A549 (cell line): ENCODE measurements around the gene NOS1. TPM values are rescaled to one million over a fixed set of nuclear protein-coding genes. Genes with fewer than 3 reads are reported as not detected.

Source experiments
- ATAC-seq, 2 experiments: fragments of 200-7000 bp in 1 of 2; fragments of >200 bp in 1 of 2; cut with Nextera tagmentation in 1 of 2; cut with Tn5 transposase in 1 of 2; 3 replicates each; pipeline versions ENCODE4 v1.8.0 to v1.9.1; 2018 to 2020; ENCODE audit warnings: mild to moderate bottlenecking in 1 of 2, moderate library complexity in 1 of 2
- CTCF ChIA-PET: fragments of 300-600 bp; sonication (Branson Sonifier 250); formaldehyde crosslinking; extraction: SDS; loops from one replicate; lab custom pipeline; 2021; ENCODE audit warnings: antibody characterized with exemption, inconsistent platforms; lab: Yijun Ruan, JAX
- POLR2A ChIA-PET: fragments of 350-600 bp; formaldehyde crosslinking; extraction: SDS; loops from one replicate; lab custom pipeline; 2021; ENCODE audit warnings: antibody characterized with exemption, inconsistent platforms; lab: Yijun Ruan, JAX
- DNase-seq, 2 experiments: peaks; one replicate each; pipeline versions ENCODE4 v3.0.0 to v3.0.0-alpha.2; 2011 to 2016; ENCODE audit warnings: low read depth in 1 of 2, low spot score in 1 of 2
- FAIRE-seq: peaks from 2 replicates; lab custom pipeline; 2011; peaks lifted over from hg19 to GRCh38; lab: Jason Lieb, UNC
- H3K27ac ChIP-seq, 2 experiments: fragments of >200 bp; sonication (Bioruptor Twin); formaldehyde crosslinking; 3 replicates each; pipeline ENCODE4 v1.5.1; 2016 to 2017
- H3K4me1 ChIP-seq: fragments of >200 bp; sonication (Bioruptor Twin); formaldehyde crosslinking; 3 replicates; pipeline ENCODE4 v1.6.1; 2016
- H3K4me2 ChIP-seq: fragments of >200 bp; sonication (Bioruptor Twin); formaldehyde crosslinking; 3 replicates; pipeline ENCODE4 v1.6.1; 2016
- H3K4me3 ChIP-seq: fragments of >200 bp; sonication (Bioruptor Twin); formaldehyde crosslinking; 3 replicates; pipeline ENCODE4 v1.5.1; 2016
- H3K9me3 ChIP-seq: fragments of >200 bp; sonication (Bioruptor Twin); formaldehyde crosslinking; 3 replicates; pipeline ENCODE4 v1.6.1; 2016
- CBX2 ChIP-seq: fragments of 200-600 bp; sonication (generic); IDR thresholded peaks from 2 replicates; pipeline ENCODE4 v1.6.1; 2016; ENCODE audit warnings: low read depth, mild to moderate bottlenecking, borderline replicate concordance
- CHD4 ChIP-seq: fragments of 200-600 bp; sonication (generic); IDR thresholded peaks from 2 replicates; pipeline ENCODE4 v1.6.1; 2016; ENCODE audit warnings: antibody characterized with exemption, mild to moderate bottlenecking, borderline replicate concordance
- FOSL2 ChIP-seq, 2 experiments: fragments of 450-650 bp in 1 of 2; fragments of >200 bp in 1 of 2; sonication (Bioruptor Twin) in 1 of 2; formaldehyde crosslinking; IDR thresholded peaks; 2 replicates each; pipeline versions ENCODE4 v1.5.0 to v1.6.1; 2016 to 2020; ENCODE audit warnings: mild to moderate bottlenecking in 1 of 2, moderate library complexity in 1 of 2
- KDM1A ChIP-seq: fragments of 200-600 bp; sonication (generic); IDR thresholded peaks from 2 replicates; pipeline ENCODE4 v1.6.1; 2016; ENCODE audit warnings: low read depth, mild to moderate bottlenecking
- KDM5A ChIP-seq: fragments of 200-600 bp; sonication (generic); IDR thresholded peaks from 2 replicates; pipeline ENCODE4 v1.6.1; 2016; ENCODE audit warnings: antibody characterized with exemption, mild to moderate bottlenecking
- MYC ChIP-seq: IDR thresholded peaks from 2 replicates; pipeline ENCODE4 v1.6.1; 2012; ENCODE audit warnings: mild to moderate bottlenecking, inconsistent platforms, low read length, improper control_type of control experiment, borderline replicate concordance
- RAD21 ChIP-seq, 2 experiments: fragments of >200 bp in 1 of 2; sonication (Bioruptor Twin) in 1 of 2; formaldehyde crosslinking in 1 of 2; IDR thresholded peaks in 1 of 2; conservative IDR thresholded peaks in 1 of 2; 2 replicates in 1 of 2; 3 replicates in 1 of 2; pipeline ENCODE4 v1.6.1; 2012 to 2018; ENCODE audit warnings: inconsistent platforms in 1 of 2
- RCOR1 ChIP-seq: fragments of 150-350 bp; IDR thresholded peaks from 2 replicates; pipeline ENCODE4 v1.6.1; 2014; ENCODE audit warnings: antibody characterized with exemption, low read length, low read depth
- SMC3 ChIP-seq: fragments of >200 bp; sonication (Bioruptor Twin); formaldehyde crosslinking; IDR thresholded peaks from 3 replicates; pipeline ENCODE4 v1.6.1; 2018; ENCODE audit warnings: inconsistent platforms
- TP53 ChIP-seq: fragments of 250-450 bp; sonication (Bioruptor Pico); IDR thresholded peaks from 2 replicates; pipeline ENCODE4 v1.5.0; 2021; ENCODE audit warnings: mild to moderate bottlenecking, moderate library complexity
- whole genome bisulfite sequencing: methylation state at CpG from one replicate; pipeline ENCODE4 v1.1.6; 2017; ENCODE audit errors: missing lambda C conversion rate; 5-methylcytosine and 5-hydroxymethylcytosine counted together
- polyA plus RNA-seq, 4 experiments: library from polyadenylated mRNA; depleted of rRNA in 3 of 4; stranded (reverse); fragments of >200 nt; fragmentation: RNase III in 1 of 4; extraction: RNeasy Plus Mini Kit Qiagen cat#74134 plus additional on column Dnase treatment in 1 of 4; gene quantifications; 2 replicates in 3 of 4; 3 replicates in 1 of 4; pipeline ENCODE4 v1.2.3, GENCODE V29; 2011 to 2017
- TF ChIP-seq, protein P1 (sequence below): fragments of >200 bp; sonication (Bioruptor Twin); formaldehyde crosslinking; IDR thresholded peaks from 2 replicates; pipeline ENCODE4 v1.6.1; 2016
- TF ChIP-seq, protein P2 (sequence below): IDR thresholded peaks from 2 replicates; pipeline ENCODE4 v1.6.1; 2012; ENCODE audit warnings: low read depth, borderline replicate concordance
- TF ChIP-seq, protein P3 (sequence below): fragments of >200 bp; sonication (Bioruptor Twin); formaldehyde crosslinking; IDR thresholded peaks from 3 replicates; pipeline ENCODE4 v1.5.1; 2016
- TF ChIP-seq, protein P4 (sequence below): IDR thresholded peaks from 2 replicates; pipeline ENCODE4 v1.6.1; 2012
- TF ChIP-seq, protein P5 (sequence below): fragments of 250-450 bp; sonication (Bioruptor Pico); IDR thresholded peaks from 2 replicates; pipeline ENCODE4 v1.5.0; 2020; ENCODE audit warnings: low read depth, mild to moderate bottlenecking, moderate library complexity

The NOS1 gene
- polyA plus RNA-seq, 2 of the 4 experiments (the other 2 are of a cell fraction) = 0.10 to 0.39 TPM

DNA sequence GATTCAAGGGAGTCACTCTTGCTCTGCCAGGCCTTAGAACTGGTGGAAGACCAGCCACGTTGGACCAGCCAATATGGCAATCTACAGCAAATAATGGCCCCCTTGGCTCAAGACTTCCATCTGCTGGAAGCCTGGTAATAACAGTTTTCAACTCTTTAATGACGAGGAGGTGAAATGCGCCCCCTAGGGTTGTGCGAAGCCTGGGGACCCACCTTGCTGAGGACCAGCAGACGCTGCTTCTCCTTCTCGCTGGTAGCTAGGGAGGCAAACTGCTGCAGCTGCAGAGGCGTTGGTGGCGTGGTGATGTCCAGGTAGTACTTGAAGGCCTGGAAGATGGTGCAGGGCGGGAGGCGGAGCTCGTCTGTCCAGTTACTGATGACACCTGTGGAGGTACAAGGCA lies 129.7 kb downstream of the NOS1 start:
- DNase-seq = peak in 1 of 2 experiments; percentile 48
- H3K4me1 ChIP-seq = peaks cover 8% of the 10 kb centered on the region; the same call in 2 of the 3 replicates
- no peaks in the 10 kb centered on the region for H3K9me3 ChIP-seq
- ChIA-PET CTCF (interaction anchor here (0.6 to 6.1 kb wide), 11 partner anchors 11 to 1003 kb away, joined by 3 to 39 read pairs (median 5); no protein-coding TSS in a partner anchor), POLR2A (no interaction called here)
- no peak overlapping the region for H3K27ac ChIP-seq
- no peak for TF ChIP-seq RCOR1
- no peak for TF ChIP-seq CHD4
- TF ChIP-seq, protein P1, sequence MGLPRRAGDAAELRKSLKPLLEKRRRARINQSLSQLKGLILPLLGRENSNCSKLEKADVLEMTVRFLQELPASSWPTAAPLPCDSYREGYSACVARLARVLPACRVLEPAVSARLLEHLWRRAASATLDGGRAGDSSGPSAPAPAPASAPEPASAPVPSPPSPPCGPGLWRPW = no peak
- TF ChIP-seq RAD21 (conservative IDR thresholded peaks at IDR 0.05 in 1 of 2, IDR thresholded peaks at IDR 0.05 in 1 of 2) = peak; percentile 17 to 52; a peak in 2 of 5 replicates
- TF ChIP-seq, protein P2, sequence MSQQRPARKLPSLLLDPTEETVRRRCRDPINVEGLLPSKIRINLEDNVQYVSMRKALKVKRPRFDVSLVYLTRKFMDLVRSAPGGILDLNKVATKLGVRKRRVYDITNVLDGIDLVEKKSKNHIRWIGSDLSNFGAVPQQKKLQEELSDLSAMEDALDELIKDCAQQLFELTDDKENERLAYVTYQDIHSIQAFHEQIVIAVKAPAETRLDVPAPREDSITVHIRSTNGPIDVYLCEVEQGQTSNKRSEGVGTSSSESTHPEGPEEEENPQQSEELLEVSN = no peak
- TF ChIP-seq SMC3 = 0 out of 3 replicates have a peak, but pooled peaks have one; percentile 16
- TF ChIP-seq, protein P3, sequence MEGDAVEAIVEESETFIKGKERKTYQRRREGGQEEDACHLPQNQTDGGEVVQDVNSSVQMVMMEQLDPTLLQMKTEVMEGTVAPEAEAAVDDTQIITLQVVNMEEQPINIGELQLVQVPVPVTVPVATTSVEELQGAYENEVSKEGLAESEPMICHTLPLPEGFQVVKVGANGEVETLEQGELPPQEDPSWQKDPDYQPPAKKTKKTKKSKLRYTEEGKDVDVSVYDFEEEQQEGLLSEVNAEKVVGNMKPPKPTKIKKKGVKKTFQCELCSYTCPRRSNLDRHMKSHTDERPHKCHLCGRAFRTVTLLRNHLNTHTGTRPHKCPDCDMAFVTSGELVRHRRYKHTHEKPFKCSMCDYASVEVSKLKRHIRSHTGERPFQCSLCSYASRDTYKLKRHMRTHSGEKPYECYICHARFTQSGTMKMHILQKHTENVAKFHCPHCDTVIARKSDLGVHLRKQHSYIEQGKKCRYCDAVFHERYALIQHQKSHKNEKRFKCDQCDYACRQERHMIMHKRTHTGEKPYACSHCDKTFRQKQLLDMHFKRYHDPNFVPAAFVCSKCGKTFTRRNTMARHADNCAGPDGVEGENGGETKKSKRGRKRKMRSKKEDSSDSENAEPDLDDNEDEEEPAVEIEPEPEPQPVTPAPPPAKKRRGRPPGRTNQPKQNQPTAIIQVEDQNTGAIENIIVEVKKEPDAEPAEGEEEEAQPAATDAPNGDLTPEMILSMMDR = peak; percentile 41
- no peak for TF ChIP-seq TP53 (CRISPR knock-in tag)
- TF ChIP-seq CBX2 = no peak
- peak; percentile 13 for FAIRE-seq
- 80% methylated on average over 11 of the region's 11 CpGs for WGBS
- H3K4me2 ChIP-seq = no peak overlapping the region
- no peak overlapping the region for H3K4me3 ChIP-seq
- peak in 1 of 2 experiments; percentile 19; a peak in 3 of 6 replicates for ATAC-seq

DNA sequence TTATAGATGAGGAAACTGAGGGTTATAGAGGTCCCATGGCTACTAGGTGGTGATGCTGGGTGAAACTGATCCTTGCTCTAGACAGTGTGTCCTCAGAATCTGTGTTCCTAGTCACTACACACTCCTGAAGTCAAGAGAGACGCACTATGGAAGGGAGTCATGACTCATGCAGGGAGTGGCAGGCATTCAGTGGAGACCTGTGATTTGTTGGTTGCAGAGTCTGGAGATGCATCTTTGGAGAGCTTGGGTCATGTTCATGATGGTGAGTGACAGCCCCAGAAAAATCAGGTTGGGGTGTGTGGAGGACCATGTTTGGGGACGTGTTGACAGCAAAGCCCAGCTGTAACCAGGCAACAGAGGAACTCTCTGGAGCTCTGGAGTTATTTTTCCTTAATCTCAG lies 133.2 kb downstream of the NOS1 start:
- Histone ChIP-seq H3K4me1 (peaks cover 10% of the 10 kb centered on the region; the same call in 2 of the 3 replicates), H3K4me3 (no peak overlapping the region), H3K27ac (no peak overlapping the region), H3K4me2 (no peak overlapping the region), H3K9me3 (no peaks in the 10 kb centered on the region)
- peak; percentile 61 to 72 for DNase-seq
- 16% methylated on average over 2 of the region's 2 CpGs for WGBS
- POLR2A ChIA-PET = no interaction called here
- peak; percentile 82 to 86 for ATAC-seq
- TF ChIP-seq KDM5A = no peak
- TF ChIP-seq, protein P4, sequence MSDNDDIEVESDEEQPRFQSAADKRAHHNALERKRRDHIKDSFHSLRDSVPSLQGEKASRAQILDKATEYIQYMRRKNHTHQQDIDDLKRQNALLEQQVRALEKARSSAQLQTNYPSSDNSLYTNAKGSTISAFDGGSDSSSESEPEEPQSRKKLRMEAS = no peak
- TF ChIP-seq FOSL2 (IDR thresholded peaks at IDR 0.05) = no peak
- TF ChIP-seq FOSL2 (CRISPR knock-in tag; IDR thresholded peaks at IDR 0.05) = peak; percentile 43; the same call in 1 of the 2 replicates
- peak; percentile 18 for FAIRE-seq
- CTCF ChIA-PET = interaction anchor here (1.6 to 6.5 kb wide), 5 partner anchors 8 to 622 kb away, joined by 4 to 36 read pairs (median 10); no protein-coding TSS in a partner anchor

DNA sequence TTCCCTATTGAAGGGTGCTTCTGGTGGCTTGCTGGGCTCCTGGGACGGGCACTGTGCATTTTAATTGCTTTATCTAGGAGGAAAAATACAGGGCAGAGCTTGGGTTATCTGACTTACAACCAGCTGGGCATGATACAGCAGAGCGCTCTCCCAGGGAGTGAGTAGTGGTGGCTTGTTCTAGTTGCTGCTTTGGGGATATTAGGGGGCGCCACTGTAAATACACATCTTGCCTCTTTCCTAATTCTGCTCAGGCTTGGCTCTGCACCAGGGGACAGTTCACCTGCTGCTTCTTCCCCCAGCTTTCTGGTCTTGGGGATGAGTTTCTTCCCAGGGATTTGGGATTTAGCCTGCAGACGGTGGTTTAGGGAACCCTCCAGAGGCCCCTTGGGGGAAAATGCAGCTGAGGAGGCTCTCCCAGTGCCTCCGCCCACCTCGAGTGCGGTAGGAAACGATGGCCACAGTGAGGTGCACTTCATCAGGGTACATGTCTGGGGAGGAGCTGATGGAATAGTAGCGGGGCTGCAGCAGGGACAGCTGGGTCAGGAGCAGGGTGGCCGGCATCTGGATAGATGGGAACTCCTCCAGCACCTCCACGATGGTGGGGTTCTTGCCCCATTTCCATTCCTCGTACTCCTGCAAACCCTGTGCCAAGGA lies 134.3 kb downstream of the NOS1 start:
- TF ChIP-seq, protein P5, sequence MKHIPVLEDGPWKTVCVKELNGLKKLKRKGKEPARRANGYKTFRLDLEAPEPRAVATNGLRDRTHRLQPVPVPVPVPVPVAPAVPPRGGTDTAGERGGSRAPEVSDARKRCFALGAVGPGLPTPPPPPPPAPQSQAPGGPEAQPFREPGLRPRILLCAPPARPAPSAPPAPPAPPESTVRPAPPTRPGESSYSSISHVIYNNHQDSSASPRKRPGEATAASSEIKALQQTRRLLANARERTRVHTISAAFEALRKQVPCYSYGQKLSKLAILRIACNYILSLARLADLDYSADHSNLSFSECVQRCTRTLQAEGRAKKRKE (CRISPR knock-in tag) = no peak
- no peak for TF ChIP-seq KDM1A
- no peak for TF ChIP-seq MYC
- TF ChIP-seq CHD4 = no peak
- TF ChIP-seq, protein P4 = no peak
- no peak for FAIRE-seq
- DNase-seq = no peak
- ChIA-PET CTCF (interaction anchor here (0.8 to 6.5 kb wide), 7 partner anchors 9 to 623 kb away, joined by 3 to 36 read pairs (median 5); no protein-coding TSS in a partner anchor), POLR2A (no interaction called here)
- 40% methylated on average over 12 of the region's 12 CpGs for WGBS
- H3K9me3 ChIP-seq = no peaks in the 10 kb centered on the region
- H3K4me3 ChIP-seq = no peak overlapping the region
- ATAC-seq = peak; percentile 38 to 46; a peak in 4 of 6 replicates
- peaks cover 10% of the 10 kb centered on the region; the same call in 2 of the 3 replicates for H3K4me1 ChIP-seq
- H3K4me2 ChIP-seq = no peak overlapping the region
- no peak overlapping the region for H3K27ac ChIP-seq
